ENCODE results near the gene SUSD1.

SUSD1 gene

DNA sequence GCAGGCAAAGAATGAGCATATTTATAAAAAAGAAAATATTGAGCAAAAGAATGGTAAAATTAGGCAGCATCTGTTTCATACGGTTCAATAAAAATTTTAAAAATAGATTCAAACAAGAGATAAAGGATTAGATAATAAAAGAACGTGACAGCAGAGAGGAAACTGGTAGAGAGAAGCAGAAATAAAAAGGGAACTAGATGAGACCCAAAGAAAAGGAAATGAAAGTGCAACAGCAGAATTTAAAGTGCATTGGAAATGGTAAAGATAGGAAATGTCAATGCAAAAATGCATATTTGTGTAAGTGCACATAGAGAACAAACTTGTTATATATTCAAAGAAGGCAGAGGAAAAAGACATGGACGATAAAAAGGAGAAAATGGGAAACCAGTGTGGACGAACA, 70.2 kb downstream of the SUSD1 start:
- peaks cover 6% of the 10 kb centered on the region for H3K79me1 ChIP-seq (replicated peaks; ENCODE audit: low read length, poor library complexity, severe bottlenecking)
- H3K18ac ChIP-seq (ENCODE audit: low read depth in 1 of 2, low read length in 2 of 2), result no peak overlapping the region
- no peak overlapping the region for H3K4ac ChIP-seq (ENCODE audit: low read depth in 1 of 2, low read length in 2 of 2)
- H4K91ac ChIP-seq (ENCODE audit: low read length), result no peak overlapping the region
- H2BK15ac ChIP-seq (ENCODE audit: low read depth, poor library complexity, severe bottlenecking), result no peak overlapping the region
- no peak overlapping the region for H2BK12ac ChIP-seq (ENCODE audit: low read length in 2 of 2)
- H4K8ac ChIP-seq (ENCODE audit: low read length), result no peak overlapping the region
- no peaks in the 10 kb centered on the region for H3K27me3 ChIP-seq (ENCODE audit: control insufficient read depth in 1 of 2, insufficient read depth in 1 of 2, low read length in 2 of 2)
- no peak overlapping the region for H3K23ac ChIP-seq (ENCODE audit: low read length in 2 of 2)
- no peaks in the 10 kb centered on the region for H3K4me1 ChIP-seq (ENCODE audit: control insufficient read depth, insufficient read depth, low read depth, low read length)
- H3K27ac ChIP-seq (ENCODE audit: low read length, poor library complexity, severe bottlenecking), result no peak overlapping the region
- H2AFZ ChIP-seq (ENCODE audit: low read depth, low read length), result no peak overlapping the region
- H3K14ac ChIP-seq (ENCODE audit: low read length in 2 of 2), result no peak overlapping the region
- H3K9ac ChIP-seq (ENCODE audit: low read length), result no peak overlapping the region
- H2AK5ac ChIP-seq (ENCODE audit: low read length, severe bottlenecking), result no peak overlapping the region
- H3K4me3 ChIP-seq (ENCODE audit: insufficient read depth in 1 of 2, low read depth in 1 of 2, low read length in 2 of 2), result no peak overlapping the region
- DNase-seq, result no peak
- H2BK5ac ChIP-seq (ENCODE audit: low read depth, low read length, poor library complexity, severe bottlenecking), result no peak overlapping the region
- H3K4me2 ChIP-seq (ENCODE audit: low read length, poor library complexity, severe bottlenecking), result no peak overlapping the region
- H3K9me3 ChIP-seq (ENCODE audit: control insufficient read depth, low read length), result no peaks in the 10 kb centered on the region
- no peak overlapping the region for H2BK120ac ChIP-seq (ENCODE audit: low read depth, low read length)
- H3K36me3 ChIP-seq (ENCODE audit: control insufficient read depth in 1 of 2, insufficient read depth in 2 of 2, low read depth in 1 of 2, low read length in 2 of 2), result peaks cover 0 to 16% of the 10 kb centered on the region in 2 experiments
- WGBS, result 90% methylated on average over 3 of the region's 4 CpGs

- Histone ChIP-seq H3K27ac (ENCODE audit: low read length, poor library complexity, severe bottlenecking) (no peak overlapping the region), H3K18ac (ENCODE audit: low read depth in 1 of 2, low read length in 2 of 2) (no peak overlapping the region), H4K91ac (ENCODE audit: low read length) (no peak overlapping the region), H3K27me3 (ENCODE audit: control insufficient read depth in 1 of 2, insufficient read depth in 1 of 2, low read length in 2 of 2) (no peaks in the 10 kb centered on the region), H3K14ac (ENCODE audit: low read length in 2 of 2) (no peak overlapping the region), H3K4ac (ENCODE audit: low read depth in 1 of 2, low read length in 2 of 2) (no peak overlapping the region), H3K4me3 (ENCODE audit: insufficient read depth in 1 of 2, low read depth in 1 of 2, low read length in 2 of 2) (no peak overlapping the region), H3K9ac (ENCODE audit: low read length) (no peak overlapping the region), H2AK5ac (ENCODE audit: low read length, severe bottlenecking) (no peak overlapping the region), H2BK5ac (ENCODE audit: low read depth, low read length, poor library complexity, severe bottlenecking) (no peak overlapping the region), H2BK15ac (ENCODE audit: low read depth, poor library complexity, severe bottlenecking) (no peak overlapping the region), H3K9me3 (ENCODE audit: control insufficient read depth, low read length) (no peaks in the 10 kb centered on the region), H3K23ac (ENCODE audit: low read length in 2 of 2) (no peak overlapping the region), H2AFZ (ENCODE audit: low read depth, low read length) (no peak overlapping the region), H3K79me1 (replicated peaks; ENCODE audit: low read length, poor library complexity, severe bottlenecking) (peaks cover 6% of the 10 kb centered on the region), H2BK12ac (ENCODE audit: low read length in 2 of 2) (no peak overlapping the region), H4K8ac (ENCODE audit: low read length) (no peak overlapping the region), H3K36me3 (ENCODE audit: control insufficient read depth in 1 of 2, insufficient read depth in 2 of 2, low read depth in 1 of 2, low read length in 2 of 2) (peaks cover 0 to 16% of the 10 kb centered on the region in 2 experiments), H3K4me2 (ENCODE audit: low read length, poor library complexity, severe bottlenecking) (no peak overlapping the region), H2BK120ac (ENCODE audit: low read depth, low read length) (no peak overlapping the region), H3K4me1 (ENCODE audit: control insufficient read depth, insufficient read depth, low read depth, low read length) (no peaks in the 10 kb centered on the region)
- DNase-seq, result no peak
- 100% methylated on average over 2 of the region's 2 CpGs for WGBS
Measured at GRCh38 chr9:112104401-112104800, 70.7 kb downstream of the SUSD1 start.

GRCh38 chr9:112103405-112103804, 71.7 kb downstream of the SUSD1 start:
- Histone ChIP-seq H3K4me1 (ENCODE audit: control insufficient read depth, insufficient read depth, low read depth, low read length) (no peaks in the 10 kb centered on the region), H3K9me3 (ENCODE audit: control insufficient read depth, low read length) (no peaks in the 10 kb centered on the region), H3K14ac (ENCODE audit: low read length in 2 of 2) (no peak overlapping the region), H2BK12ac (ENCODE audit: low read length in 2 of 2) (no peak overlapping the region), H2BK120ac (ENCODE audit: low read depth, low read length) (no peak overlapping the region), H2BK15ac (ENCODE audit: low read depth, poor library complexity, severe bottlenecking) (no peak overlapping the region), H4K8ac (ENCODE audit: low read length) (no peak overlapping the region), H3K23ac (ENCODE audit: low read length in 2 of 2) (no peak overlapping the region), H3K27me3 (ENCODE audit: control insufficient read depth in 1 of 2, insufficient read depth in 1 of 2, low read length in 2 of 2) (no peaks in the 10 kb centered on the region), H3K36me3 (ENCODE audit: control insufficient read depth in 1 of 2, insufficient read depth in 2 of 2, low read depth in 1 of 2, low read length in 2 of 2) (peaks cover 0 to 16% of the 10 kb centered on the region in 2 experiments), H2BK5ac (ENCODE audit: low read depth, low read length, poor library complexity, severe bottlenecking) (no peak overlapping the region), H3K4me2 (ENCODE audit: low read length, poor library complexity, severe bottlenecking) (no peak overlapping the region), H3K18ac (ENCODE audit: low read depth in 1 of 2, low read length in 2 of 2) (no peak overlapping the region), H4K91ac (ENCODE audit: low read length) (no peak overlapping the region), H2AFZ (ENCODE audit: low read depth, low read length) (no peak overlapping the region), H3K4me3 (ENCODE audit: insufficient read depth in 1 of 2, low read depth in 1 of 2, low read length in 2 of 2) (no peak overlapping the region), H3K27ac (ENCODE audit: low read length, poor library complexity, severe bottlenecking) (no peak overlapping the region), H3K9ac (ENCODE audit: low read length) (no peak overlapping the region), H3K79me1 (replicated peaks; ENCODE audit: low read length, poor library complexity, severe bottlenecking) (peaks cover 6% of the 10 kb centered on the region), H2AK5ac (ENCODE audit: low read length, severe bottlenecking) (no peak overlapping the region), H3K4ac (ENCODE audit: low read depth in 1 of 2, low read length in 2 of 2) (no peak overlapping the region)
- WGBS, result 97% methylated on average over 5 of the region's 5 CpGs
- DNase-seq, result no peak

DNA sequence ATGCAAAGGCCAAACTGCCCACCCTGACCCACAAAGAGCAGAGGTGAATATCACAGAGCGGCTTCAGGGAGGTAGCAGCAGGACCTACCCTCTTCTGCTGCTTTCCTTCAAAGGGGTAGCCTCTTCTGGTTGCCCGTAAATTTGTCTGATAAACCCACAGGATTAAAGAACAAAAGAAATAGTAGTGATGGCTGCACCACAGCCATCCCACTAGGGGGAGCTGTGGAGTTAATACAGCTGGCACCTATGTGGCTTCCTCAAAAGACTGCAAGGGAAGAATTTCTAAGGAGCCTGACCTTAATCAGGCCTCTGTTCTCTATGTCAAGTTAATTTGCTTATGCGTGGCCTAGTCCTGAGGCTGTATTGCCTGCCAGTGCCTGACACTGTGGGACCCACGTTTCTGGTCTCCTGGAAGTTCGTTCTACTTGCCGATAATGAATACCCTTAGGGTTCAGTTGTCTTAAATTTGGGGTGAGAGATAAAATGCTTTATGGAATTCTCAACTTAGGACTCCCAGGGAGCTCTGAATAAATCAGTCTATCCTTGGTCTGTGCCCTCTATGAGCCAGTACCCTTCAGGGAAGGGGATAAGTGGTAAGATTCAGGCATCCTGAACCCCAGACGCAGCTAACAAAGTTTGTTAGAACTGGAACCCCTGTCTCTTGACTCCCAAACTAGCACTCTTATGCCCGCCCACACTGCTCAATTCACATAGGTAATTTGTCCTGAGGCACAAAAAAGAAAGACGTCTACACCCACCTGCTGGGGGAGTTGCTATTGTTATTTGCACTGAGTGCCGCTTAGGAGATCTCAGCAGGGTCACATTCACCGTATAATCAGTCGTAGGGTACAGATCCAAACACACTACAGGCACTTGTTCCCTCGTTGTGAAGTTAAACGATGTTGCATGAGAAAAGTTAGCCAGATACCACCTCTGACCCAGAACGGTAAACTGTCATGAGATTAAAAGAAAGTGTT, 77.1 kb downstream of the SUSD1 start:
- no peak overlapping the region for H3K14ac ChIP-seq (ENCODE audit: low read length in 2 of 2)
- peaks cover 8% of the 10 kb centered on the region for H3K79me1 ChIP-seq (replicated peaks; ENCODE audit: low read length, poor library complexity, severe bottlenecking)
- no peak overlapping the region for H2BK15ac ChIP-seq (ENCODE audit: low read depth, poor library complexity, severe bottlenecking)
- no peak overlapping the region for H2BK5ac ChIP-seq (ENCODE audit: low read depth, low read length, poor library complexity, severe bottlenecking)
- peaks cover 5% of the 10 kb centered on the region for H3K4me1 ChIP-seq (ENCODE audit: control insufficient read depth, insufficient read depth, low read depth, low read length)
- no peak overlapping the region for H3K4ac ChIP-seq (ENCODE audit: low read depth in 1 of 2, low read length in 2 of 2)
- peak overlapping the region; percentile 56 for H3K27ac ChIP-seq (ENCODE audit: low read length, poor library complexity, severe bottlenecking)
- H2AK5ac ChIP-seq (ENCODE audit: low read length, severe bottlenecking), result peak overlapping the region; percentile 64
- H3K4me2 ChIP-seq (ENCODE audit: low read length, poor library complexity, severe bottlenecking), result no peak overlapping the region
- no peak overlapping the region for H4K91ac ChIP-seq (ENCODE audit: low read length)
- H3K4me3 ChIP-seq (ENCODE audit: insufficient read depth in 1 of 2, low read depth in 1 of 2, low read length in 2 of 2), result no peak overlapping the region
- no peaks in the 10 kb centered on the region for H3K9me3 ChIP-seq (ENCODE audit: control insufficient read depth, low read length)
- peak; percentile 78 for DNase-seq
- H3K18ac ChIP-seq (ENCODE audit: low read depth in 1 of 2, low read length in 2 of 2), result peak overlapping the region in 1 of 2 experiments; percentile 57
- H3K27me3 ChIP-seq (ENCODE audit: control insufficient read depth in 1 of 2, insufficient read depth in 1 of 2, low read length in 2 of 2), result no peaks in the 10 kb centered on the region
- no peak overlapping the region for H3K9ac ChIP-seq (ENCODE audit: low read length)
- peak overlapping the region; percentile 81 for H2AFZ ChIP-seq (ENCODE audit: low read depth, low read length)
- 63% methylated on average over 14 of the region's 15 CpGs for WGBS
- peaks cover 0 to 15% of the 10 kb centered on the region in 2 experiments for H3K36me3 ChIP-seq (ENCODE audit: control insufficient read depth in 1 of 2, insufficient read depth in 2 of 2, low read depth in 1 of 2, low read length in 2 of 2)
- peak overlapping the region in 1 of 2 experiments; percentile 24 for H2BK12ac ChIP-seq (ENCODE audit: low read length in 2 of 2)
- no peak overlapping the region for H2BK120ac ChIP-seq (ENCODE audit: low read depth, low read length)
- no peak overlapping the region for H3K23ac ChIP-seq (ENCODE audit: low read length in 2 of 2)
- no peak overlapping the region for H4K8ac ChIP-seq (ENCODE audit: low read length)
